Cerebellar cortex (tissue), 1 donor: ENCODE measurements around the gene SH3PXD2B.
"Not testable (repeated sequence)": the region's sequence is repeated elsewhere in the genome, so short reads cannot be mapped to it uniquely, and the experiment has no call there.

Experiments
- DNase-seq: peaks from one replicate; pipeline ENCODE4 v3.0.0-alpha.2; 2015; ENCODE audit warnings: low spot score

SH3PXD2B gene

DNA sequence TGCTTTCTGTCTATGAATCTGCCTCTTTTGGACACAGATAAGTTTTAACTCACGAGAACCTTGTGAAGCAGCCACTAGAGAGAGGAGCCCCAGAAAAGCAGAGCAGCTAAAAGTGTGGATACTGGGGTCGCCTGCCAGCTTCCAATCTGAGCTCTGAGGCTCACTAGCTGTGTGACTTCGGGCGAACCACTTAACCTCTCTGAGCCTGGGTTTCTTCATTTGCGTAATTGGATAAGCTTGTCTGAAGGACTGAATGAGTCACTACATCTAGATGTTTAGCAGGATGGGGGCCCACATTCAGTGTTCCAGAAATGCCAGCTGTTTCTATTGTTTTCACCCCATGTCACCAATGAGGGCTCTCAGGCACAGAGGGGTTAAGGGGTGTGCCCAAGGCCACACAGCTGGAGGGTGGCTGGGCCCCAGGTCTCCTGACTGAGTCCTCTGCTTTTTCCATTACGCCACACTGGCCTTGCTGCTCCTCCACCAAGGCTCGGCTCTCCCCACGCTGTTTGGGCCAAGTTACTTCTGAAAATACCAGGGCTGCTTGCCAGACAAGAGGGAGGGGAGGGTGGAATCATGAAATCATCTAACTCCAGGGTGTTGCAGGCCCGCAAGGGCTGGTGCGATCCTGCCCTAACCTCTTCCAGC, 36.2 kb downstream of the SH3PXD2B start:
- peak; percentile 66 for DNase-seq

DNA sequence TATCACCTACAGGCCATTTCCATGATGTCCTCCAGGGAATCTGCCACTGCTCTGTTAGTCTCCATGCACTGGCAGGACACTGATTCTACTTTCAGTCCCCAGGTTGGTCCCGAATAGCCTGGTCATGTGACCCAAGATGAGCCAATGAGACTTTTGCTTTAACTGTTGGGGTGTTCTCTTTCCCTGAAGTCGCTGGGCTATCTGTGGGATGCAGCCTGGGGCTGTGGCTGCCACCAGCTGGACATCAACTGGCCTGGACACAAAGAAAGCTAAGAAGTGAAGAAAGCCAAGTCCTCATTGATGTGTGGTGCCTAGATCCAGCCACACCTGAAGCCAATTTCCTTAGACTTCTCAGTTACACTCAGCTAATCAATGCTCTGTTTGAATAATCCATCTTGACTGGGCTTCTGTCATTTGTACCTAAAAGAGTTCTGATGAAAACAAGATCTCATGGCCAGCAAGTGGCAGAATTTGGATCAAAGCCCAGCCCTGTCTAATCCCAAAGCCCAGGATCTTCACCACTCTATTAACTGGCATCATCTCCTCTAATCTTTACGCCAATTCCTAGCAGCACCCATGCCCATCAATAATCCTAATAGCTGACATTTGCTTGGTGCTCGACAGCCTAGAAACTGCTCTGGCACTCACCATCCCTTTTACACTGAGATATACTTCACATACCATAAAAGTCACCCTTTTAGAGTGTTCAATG, 37.0 kb downstream of the SH3PXD2B start:
- no peak for DNase-seq

DNA sequence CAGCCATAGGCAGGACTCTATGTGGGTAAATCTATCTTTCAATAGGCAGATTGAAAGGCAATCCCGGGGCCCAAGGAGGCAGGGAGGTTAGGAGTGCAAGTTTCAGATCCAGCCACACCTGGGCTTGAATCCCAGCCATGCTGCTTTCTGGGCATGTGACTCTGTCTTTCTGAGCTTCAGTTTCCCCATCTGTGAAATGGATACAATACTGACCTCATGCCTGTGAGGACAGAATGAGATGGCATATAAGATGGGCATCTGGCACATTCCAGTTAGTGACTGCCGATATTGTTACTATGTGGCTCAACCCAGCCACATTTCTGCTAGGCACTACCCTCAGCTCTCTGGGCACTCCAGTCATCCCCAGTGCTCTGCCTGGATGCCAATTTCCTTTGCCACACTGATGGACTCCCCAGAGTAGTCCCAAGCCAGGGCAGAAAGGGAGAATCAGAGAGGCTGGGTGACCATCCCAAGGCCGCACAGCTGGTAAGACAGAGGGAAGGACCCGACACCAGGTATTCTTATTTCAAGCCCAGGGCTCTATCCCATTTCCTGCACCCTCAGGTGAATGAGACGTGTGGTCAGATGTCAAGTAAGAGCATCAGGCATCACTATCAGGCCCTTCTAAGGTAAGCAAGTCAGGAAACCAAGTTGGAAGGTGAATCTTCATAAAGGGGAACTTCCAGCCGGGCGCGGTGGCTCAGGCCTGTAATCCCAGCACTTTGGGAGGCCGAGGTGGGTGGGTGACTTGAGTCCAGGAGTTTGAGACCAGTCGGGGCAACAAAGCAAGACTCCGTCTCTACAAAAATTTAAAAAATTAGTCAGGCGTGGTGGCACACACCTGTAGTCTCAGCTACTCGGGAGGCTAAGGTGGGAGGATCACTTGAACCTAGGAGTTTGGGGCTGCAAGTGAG, 38.7 kb downstream of the SH3PXD2B start:
- no peak for DNase-seq

DNA sequence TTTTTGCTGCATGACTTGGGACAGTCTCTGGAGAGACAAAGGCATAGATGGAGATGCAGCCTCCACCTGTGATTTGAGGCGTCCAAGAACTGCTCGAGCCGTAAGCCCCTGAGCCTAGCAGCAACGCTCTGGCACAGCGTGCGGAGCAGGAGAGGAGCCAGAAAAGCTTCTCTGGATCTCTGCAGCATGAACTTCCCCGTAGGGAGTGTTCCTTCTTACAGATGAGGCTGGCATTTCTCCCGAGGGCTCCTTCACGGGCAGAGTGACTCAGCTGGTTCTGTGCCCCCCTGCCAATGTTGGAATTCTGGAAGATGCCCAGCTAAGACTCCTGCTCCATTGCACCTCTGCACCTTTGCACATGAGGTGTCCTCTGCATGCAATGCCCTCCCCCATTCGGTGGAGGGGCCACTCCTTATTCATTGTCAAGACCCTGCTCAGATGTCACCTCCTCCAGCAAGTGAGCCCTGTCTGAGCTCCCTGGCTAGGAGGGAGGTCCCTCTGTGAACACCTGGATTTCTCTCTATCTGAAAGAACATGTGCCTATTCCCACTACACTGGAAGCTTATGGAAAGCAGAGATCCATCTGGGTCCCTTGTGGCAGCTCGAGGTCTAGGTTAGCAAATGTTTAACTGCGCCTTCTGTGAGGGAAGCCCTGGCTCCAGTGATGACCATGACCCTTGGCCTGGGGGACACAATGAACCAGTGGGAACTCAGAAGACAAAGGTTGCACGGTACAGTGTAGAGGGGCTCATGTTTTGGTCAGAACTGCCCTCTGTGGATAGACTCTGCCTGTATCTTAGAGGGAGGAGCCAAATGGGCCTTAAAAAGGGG, 39.6 kb downstream of the SH3PXD2B start:
- no peak for DNase-seq

DNA sequence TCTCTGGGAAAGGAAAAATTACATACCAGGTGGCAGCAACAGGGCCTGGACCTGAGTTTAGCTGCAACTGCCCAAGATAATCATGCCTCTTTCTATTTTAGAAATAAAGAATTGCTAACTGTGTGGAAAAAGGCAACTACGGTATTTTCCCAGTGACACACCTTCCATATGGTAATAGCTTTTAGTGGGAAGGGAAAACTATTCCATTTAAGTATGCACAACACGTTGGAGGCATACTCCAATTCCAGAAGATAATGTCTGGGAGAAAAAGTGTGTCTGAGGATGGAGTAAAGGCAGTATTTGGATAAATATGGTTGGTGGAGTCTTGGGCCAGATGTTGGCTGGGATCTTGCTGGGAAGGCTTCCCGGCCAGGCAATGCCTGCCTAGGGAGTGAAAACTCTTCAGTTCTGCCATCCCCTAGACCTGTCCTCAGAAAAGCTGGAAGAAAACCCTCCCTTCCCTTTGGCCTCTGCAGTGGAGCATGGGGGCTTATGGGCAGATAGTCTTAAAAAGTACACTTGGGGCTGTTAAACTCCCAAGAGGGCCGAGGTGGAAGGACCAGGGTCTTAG, 40.6 kb downstream of the SH3PXD2B start:
- no peak for DNase-seq

DNA sequence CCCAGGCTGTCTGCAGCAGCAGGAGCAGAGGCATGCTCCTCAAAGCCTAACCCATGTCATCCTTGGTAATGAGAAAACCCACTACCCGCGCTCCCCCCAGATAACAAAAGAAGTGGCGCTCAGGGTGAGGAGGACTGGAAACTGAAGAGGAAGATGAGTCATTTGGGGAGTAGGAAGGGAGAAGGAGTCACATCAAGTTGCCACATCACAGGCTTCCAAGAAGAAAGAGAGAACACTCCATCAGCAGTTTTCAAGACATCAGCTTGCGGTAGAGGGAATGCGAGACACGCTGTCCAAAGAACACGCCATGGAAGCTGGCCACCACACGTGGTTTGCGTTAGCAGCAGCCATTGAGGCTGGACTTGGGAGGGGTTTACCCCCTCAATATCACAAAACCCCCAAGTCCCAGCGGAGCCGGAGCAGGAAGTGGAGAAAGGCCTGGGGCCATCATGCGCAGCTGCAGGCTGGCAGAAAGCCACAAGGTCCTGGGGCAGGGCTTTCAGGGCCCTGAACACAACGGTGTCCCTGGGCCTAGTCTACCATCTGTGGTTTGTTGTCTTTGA, 41.5 kb downstream of the SH3PXD2B start:
- no peak for DNase-seq

DNA sequence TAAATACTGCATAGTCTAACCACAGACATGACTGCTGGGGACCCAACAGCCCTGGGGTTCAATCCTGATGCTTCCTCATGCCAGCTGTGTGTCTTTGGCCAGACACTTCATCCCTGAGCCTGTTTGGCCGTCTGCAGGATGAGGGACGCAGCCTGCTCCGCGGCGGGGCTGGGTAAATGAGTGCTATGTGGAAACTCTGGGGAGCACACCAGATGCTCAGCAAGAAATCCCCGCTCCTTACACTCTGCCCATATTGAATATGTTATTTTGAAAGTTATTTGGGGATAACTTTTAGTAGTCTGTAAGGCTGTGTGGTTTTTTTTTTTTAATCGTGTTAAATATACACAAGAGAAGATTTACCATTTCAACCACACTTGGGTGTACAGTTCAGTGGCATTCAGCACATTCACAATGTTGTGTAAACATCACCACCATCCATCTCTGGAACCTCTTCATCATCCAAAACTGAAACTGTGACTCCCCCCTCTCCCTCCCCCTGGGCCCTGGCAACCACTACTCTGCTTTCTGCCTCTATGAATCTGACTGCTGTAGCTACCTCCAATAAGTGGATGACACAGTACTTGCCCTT, 42.7 kb downstream of the SH3PXD2B start:
- no peak for DNase-seq

DNA sequence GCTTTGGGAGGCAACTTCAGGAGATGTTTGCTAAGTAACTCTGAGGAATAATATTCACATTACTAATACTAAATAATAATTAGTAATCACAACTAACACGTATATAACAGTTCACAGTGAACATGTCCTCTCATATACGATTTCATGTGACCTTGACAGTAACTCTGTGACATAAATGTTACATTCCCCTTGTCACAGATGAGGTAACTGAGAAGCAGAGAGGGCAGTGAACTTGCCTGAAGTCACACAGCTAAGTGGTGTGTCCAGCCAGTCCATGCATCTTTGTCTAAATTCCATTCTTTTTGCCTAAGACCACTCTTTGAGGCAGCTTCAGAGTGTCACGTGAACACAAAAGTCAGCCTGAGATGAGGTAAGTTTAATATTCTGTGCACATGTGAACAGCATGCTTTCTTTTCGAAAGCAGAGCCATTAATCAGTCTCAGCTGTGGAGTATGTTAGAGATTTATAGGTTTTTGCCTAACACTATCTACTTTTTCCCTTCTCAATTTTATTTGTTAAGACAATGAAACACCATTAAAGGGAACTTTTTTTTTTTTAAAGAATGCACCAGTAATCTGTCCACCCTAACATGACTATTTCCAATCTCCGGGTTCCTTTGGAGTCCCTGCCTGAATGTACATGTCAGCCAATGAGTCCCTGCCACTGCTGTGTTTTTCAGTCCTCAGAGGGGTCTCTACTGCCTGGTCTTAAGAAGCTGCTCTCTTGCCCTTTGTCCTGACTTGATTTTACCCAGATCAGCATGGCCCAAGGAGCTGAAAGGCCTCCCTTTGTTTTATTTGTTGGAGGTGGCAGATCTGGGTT, 43.5 kb downstream of the SH3PXD2B start:
- no peak for DNase-seq

DNA sequence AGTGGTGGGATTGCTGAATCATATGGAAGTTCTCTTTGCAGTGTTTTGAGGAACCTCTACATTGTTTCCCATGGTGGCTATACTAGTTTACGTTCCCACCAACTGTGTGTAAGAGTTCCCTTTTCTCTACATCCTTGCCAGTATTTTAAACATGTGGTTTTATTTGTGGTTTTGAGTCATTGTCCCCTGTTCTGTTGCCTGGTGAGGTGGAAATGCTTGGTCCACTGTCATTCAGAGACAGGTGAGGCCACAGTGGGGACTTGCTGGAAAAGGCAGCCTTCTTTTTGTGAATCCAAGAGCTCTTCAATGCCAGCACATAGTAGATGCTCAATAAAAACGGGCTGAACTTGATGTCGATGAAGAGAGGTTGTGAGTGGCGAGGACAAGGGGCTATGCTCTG, 44.2 kb downstream of the SH3PXD2B start:
- no peak for DNase-seq

DNA sequence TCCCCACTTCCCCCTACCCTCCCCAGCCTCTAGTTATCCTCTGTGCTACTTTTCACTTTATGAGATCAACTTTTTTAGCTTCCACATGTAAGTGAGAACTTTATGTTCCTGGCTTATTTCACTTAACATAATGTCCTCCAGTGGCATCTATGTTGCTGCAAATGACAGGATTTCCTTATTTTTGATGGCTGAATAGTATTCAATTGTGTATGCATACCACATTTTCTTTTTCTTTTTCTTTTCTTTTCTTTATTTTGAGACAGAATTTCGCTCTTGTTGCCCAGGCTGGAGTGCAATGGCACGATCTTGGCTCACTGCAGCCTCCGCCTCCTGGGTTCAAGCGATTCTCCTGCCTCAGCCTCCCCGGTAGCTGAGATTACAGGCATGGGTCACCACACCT, 44.8 kb downstream of the SH3PXD2B start:
- DNase-seq, result not testable (repeated sequence)

DNA sequence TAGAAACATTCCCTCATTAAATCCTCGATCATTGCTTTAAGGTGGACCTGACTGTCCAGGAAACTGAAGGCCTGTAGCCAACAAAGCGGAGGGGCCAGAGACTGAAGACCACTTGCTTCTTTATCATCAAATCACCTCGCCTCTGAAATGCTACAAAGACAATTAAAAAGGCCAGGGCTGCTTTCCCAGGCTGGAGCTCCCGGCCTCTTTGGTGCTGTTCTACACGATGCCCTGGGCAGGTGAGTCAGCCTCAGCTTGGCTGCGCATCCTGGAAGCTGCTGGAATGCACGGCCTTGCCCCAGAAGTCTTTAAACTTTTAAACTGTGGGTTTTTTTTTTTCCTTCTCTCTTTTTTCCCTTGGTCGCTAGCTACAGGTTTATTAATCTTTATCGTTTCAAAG, 46.5 kb downstream of the SH3PXD2B start:
- no peak for DNase-seq

DNA sequence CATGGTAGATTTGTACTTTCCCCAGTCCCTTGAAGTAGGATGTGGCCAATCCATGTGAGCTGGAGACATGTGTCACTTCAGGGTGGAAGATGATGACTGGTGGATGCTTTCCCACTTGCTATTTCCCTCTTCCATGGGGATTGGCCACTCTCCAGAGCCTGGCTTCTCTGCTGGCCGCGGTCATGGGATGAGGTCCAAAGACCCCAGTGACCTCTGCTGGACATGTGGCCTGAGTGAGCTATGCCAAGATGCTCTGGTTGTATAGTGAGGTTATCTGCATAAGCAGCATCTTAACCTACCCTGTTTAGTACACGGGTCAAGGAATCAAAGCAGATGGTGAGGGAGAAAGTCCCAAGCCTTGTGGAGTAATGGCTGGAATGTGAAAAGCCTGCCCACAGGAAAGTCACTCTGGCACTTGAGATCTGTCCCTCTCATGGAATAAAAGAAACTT, 47.1 kb downstream of the SH3PXD2B start:
- peak; percentile 55 for DNase-seq

DNA sequence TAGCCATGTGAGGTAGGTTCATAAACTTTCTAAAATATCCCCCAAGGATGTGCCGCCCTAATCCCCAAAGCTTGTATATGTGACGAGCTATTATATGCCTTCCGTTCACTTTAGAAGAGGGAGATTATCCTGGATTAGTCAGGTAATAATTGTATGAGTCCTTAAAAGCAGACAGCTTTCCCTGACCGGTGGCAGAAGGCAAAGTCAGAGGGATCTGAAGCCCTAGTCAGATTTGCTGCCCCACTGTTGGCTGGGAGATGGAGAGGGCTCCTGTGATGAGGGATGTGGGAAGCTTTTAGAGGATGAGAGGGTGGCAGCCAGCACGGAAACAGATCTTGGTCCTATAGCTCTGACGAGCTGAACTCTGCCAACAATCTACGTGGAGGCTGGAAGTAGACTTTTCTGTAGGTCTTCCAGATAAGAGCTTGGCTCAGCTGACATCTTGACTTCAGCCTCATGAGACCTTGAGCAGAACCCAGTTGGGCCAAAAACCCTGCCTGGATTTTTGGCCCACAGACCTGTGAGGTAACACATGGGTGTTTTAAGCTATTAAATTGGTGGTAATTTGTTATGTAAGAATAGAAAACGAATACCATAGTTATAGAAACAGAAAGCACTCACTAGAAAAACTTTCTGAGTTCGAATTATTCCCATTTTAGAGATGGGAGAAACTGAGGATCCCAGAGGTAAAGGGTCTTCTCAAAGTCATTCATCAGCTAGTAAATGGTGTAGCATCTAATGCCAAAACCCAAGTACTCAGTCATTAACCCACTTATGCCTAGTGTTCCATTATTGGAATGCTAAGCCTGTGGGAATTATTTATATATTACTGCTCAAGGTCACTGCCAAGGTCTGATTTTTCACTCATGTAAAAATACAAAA, 48.9 kb downstream of the SH3PXD2B start:
- no peak for DNase-seq

DNA sequence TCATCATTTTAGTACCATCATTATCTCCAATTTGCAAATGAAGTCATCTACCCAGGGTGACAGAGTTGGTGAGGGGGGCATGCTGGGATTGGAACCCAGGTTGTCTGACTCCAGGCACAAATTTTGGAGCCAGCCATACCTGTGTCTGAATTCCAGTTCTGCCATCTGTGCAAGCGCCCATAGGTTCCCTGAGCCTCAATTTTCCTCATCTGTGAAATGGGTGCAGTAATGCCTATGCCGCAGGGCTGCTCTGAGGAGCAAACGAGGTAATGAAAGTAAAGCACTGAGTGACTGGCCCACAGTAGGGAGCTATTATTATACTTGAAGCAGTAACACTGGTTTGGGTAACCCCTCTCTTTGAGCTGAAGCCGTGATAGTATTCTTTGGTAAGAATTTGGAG, 49.6 kb downstream of the SH3PXD2B start:
- DNase-seq, result no peak

DNA sequence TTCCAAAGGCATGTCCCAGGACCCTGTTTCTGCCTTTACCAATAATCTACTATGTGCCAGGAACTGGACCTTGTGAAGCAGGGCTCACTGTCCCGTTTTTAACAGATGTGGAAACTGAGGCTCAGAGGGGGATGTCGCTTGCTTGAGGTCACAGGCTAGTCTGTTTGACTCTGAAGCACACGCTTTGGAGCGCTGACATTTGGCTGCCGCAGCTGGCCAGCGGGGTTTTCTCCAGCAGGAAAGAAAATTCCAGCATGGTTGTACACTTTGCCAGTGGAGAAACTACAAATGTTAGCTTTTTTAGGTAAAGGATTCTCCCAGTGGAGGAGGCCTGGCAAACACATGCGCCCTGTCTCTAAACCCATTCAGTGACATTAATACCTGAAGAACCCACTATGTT, 50.5 kb downstream of the SH3PXD2B start:
- no peak for DNase-seq

DNA sequence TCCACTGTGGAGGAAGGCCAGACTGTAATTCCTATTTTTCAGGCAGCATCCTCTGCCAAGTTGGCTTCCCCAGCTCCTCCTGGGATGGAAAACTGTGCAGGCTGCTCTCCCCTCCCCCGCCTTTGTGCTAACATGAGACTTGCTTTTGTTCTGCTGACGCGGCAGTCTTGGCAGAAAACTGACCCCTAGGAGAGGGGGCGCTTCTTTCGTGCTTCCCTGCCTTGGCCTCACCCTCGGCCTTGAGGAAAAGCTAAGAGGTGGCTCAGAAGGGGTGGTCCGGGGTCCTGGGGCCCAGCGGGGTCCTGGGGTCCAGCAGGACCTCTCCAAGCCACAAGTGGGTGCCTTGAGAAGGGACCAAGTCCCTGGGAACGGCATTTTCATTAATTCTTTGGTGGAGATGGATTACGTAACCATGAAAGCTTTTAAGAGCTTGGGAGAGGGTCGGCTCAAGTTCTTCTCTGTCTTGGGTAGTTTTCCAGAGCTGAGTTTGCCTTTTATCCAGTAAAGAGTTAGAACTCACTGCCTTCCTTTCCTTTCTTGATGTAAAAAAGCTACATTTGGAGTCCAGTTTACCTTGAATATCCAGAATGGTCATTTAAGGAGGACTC, 51.0 kb downstream of the SH3PXD2B start:
- peak; percentile 69 for DNase-seq

DNA sequence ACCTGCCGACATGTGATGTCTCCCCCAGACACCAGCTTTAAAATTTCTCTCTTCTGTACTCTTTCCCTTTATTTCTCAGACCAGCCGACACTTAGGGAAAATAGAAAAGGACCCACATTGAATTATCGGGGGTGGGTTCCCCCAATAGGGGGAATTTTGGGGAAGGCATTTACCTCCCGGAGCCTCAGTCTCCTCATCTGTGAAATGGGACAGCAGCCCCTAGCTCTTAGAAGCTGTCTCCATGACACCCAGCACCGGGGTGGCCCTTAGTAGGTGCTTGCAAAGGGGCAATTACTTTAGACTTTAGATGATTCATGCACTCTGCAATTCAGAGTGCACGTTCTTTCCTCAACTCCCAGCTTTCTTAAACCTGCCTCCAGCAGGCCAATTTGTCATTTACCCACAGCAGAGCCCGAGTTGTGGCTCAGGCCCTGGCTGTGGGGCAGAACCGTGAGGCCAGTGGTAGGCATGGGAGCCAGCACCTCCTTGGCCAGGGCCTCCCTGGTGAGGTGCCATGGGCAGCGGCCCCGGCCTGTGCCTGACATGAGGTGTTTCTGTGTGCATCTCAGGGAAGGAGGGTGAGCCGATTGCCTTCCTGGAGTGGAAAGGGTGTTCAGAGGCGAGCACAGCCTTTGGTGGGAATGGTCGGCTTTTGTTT, 51.7 kb downstream of the SH3PXD2B start:
- no peak for DNase-seq

DNA sequence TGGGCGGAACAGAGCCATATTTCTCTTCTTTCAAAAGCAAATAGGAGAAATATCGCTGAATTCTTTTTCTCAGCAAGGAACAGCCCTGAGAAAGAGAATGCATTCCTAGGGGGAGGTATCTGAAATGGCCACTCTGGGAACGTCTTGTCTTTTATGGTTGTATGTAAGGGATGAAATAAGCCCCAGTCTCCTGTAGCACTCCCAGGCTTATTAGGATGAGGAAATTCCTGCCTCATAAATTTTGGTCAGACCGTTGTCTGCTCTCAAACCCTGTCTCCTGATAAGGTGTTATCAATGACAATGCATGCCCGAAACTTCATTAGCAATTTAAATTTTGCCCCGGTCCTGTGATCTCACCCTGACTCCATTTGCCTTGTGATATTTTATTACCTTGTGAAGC, 52.3 kb downstream of the SH3PXD2B start:
- DNase-seq, result not testable (repeated sequence)
